SK-N-SH treated with all-trans-retinoic acid at 6 μM for 48 hours (cell line): ENCODE results near the gene EGLN2.

Source experiments
- CREB5 ChIP-seq: fragments of 250-450 bp; sonication (Bioruptor Pico); IDR thresholded peaks from 2 replicates; pipeline ENCODE4 v1.5.1; 2020; ENCODE audit warnings: low read depth, mild to moderate bottlenecking, moderate library complexity
- ESRRG ChIP-seq: fragments of 250-450 bp; sonication (Bioruptor Pico); IDR thresholded peaks from 2 replicates; pipeline ENCODE4 v1.6.1; 2021; ENCODE audit warnings: mild to moderate bottlenecking
- PATZ1 ChIP-seq: fragments of 250-450 bp; sonication (Bioruptor Pico); IDR thresholded peaks from 2 replicates; pipeline ENCODE4 v1.8.0; 2020; ENCODE audit warnings: mild to moderate bottlenecking, moderate library complexity, borderline replicate concordance
- POU6F1 ChIP-seq: fragments of 250-450 bp; sonication (Bioruptor Pico); IDR thresholded peaks from 2 replicates; pipeline ENCODE4 v1.8.0; 2021; ENCODE audit warnings: low read depth, mild to moderate bottlenecking, moderate library complexity, borderline replicate concordance
- RARB ChIP-seq: fragments of 250-450 bp; sonication (Bioruptor Pico); IDR thresholded peaks from 2 replicates; pipeline ENCODE4 v1.8.0; 2021; ENCODE audit warnings: mild to moderate bottlenecking, moderate library complexity
- ZNF565 ChIP-seq: fragments of 450-650 bp; formaldehyde crosslinking; conservative IDR thresholded peaks from 2 replicates; pipeline ENCODE4 v1.5.0; 2020; ENCODE audit warnings: low read depth, mild to moderate bottlenecking, moderate library complexity

GRCh38 chr19:40822161-40822560 is 23.2 kb downstream of the EGLN2 start:
- TF ChIP-seq POU6F1 (CRISPR knock-in tag) = no peak
- no peak for TF ChIP-seq RARB (CRISPR knock-in tag)
- no peak for TF ChIP-seq PATZ1 (CRISPR knock-in tag)
- no peak for TF ChIP-seq ESRRG
- no peak for TF ChIP-seq CREB5
- no peak for TF ChIP-seq ZNF565
